PC-3 (cell line): ENCODE results near the gene MROH2A.

ENCODE experiments used
- EZH2 ChIP-seq: fragments of 300-600 bp; sonication (generic); IDR thresholded peaks from one replicate; pipeline ENCODE4 v1.6.1; 2017; ENCODE audit warnings: antibody characterized with exemption, mild to moderate bottlenecking, low read length; ENCODE audit not compliant: unreplicated experiment
- EZH2phosphoT487 ChIP-seq: fragments of 300-600 bp; sonication (generic); IDR thresholded peaks from 2 replicates; pipeline ENCODE4 v1.6.1; 2018; ENCODE audit warnings: mild to moderate bottlenecking, antibody characterized with exemption, low read length, borderline replicate concordance
- TF ChIP-seq, protein P1 (sequence below): fragments of 300-600 bp; sonication (generic); conservative IDR thresholded peaks from 2 replicates; pipeline ENCODE4 v1.5.1; 2017; ENCODE audit warnings: antibody characterized with exemption, low read depth, mild to moderate bottlenecking, low read length

GRCh38 chr2:233824373-233824772, 46.2 kb downstream of the MROH2A start:
- TF ChIP-seq, protein P1, sequence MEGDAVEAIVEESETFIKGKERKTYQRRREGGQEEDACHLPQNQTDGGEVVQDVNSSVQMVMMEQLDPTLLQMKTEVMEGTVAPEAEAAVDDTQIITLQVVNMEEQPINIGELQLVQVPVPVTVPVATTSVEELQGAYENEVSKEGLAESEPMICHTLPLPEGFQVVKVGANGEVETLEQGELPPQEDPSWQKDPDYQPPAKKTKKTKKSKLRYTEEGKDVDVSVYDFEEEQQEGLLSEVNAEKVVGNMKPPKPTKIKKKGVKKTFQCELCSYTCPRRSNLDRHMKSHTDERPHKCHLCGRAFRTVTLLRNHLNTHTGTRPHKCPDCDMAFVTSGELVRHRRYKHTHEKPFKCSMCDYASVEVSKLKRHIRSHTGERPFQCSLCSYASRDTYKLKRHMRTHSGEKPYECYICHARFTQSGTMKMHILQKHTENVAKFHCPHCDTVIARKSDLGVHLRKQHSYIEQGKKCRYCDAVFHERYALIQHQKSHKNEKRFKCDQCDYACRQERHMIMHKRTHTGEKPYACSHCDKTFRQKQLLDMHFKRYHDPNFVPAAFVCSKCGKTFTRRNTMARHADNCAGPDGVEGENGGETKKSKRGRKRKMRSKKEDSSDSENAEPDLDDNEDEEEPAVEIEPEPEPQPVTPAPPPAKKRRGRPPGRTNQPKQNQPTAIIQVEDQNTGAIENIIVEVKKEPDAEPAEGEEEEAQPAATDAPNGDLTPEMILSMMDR: no peak
- TF ChIP-seq EZH2phosphoT487 (no peak), EZH2 (no peak)
